Activated T-cell treated with anti-CD3 and anti-CD28 coated beads for 4 hours (primary cell): ENCODE results near the gene CREG2.
"Not testable (repeated sequence)": the region's sequence is repeated elsewhere in the genome, so short reads cannot be mapped to it uniquely, and the experiment has no call there.

Experiments
- DNase-seq: peaks from one replicate; pipeline ENCODE4 v3.0.0-alpha.2; 2020

The CREG2 gene

GRCh38 chr2:101369100-101369499 lies 18.2 kb downstream of the CREG2 start:
- no peak for DNase-seq

- no peak for DNase-seq
Observed at GRCh38 chr2:101368376-101368775, 18.9 kb downstream of the CREG2 start.

GRCh38 chr2:101367508-101367907 lies 19.8 kb downstream of the CREG2 start:
- DNase-seq: no peak

- DNase-seq: no peak
Observed at GRCh38 chr2:101364878-101365277, 22.4 kb downstream of the CREG2 start.

- no peak for DNase-seq
Observed at GRCh38 chr2:101362777-101363176, 24.5 kb downstream of the CREG2 start.

GRCh38 chr2:101362316-101362715 lies 25.0 kb downstream of the CREG2 start:
- DNase-seq: no peak

GRCh38 chr2:101361522-101361921 lies 25.8 kb downstream of the CREG2 start:
- DNase-seq: no peak

- no peak for DNase-seq
Observed at GRCh38 chr2:101361121-101361520, 26.2 kb downstream of the CREG2 start.

GRCh38 chr2:101360232-101360631 lies 27.1 kb downstream of the CREG2 start:
- DNase-seq: no peak

- DNase-seq: no peak
Observed at GRCh38 chr2:101359410-101359954, 27.8 kb downstream of the CREG2 start.

GRCh38 chr2:101357376-101357775 lies 29.9 kb downstream of the CREG2 start:
- no peak for DNase-seq

- DNase-seq: no peak
Observed at GRCh38 chr2:101356521-101356920, 30.8 kb downstream of the CREG2 start.

- no peak for DNase-seq
Observed at GRCh38 chr2:101356055-101356454, 31.2 kb downstream of the CREG2 start.

- no peak for DNase-seq
Observed at GRCh38 chr2:101355401-101356054, 31.8 kb downstream of the CREG2 start.

GRCh38 chr2:101354420-101355311 lies 32.6 kb downstream of the CREG2 start:
- no peak for DNase-seq

- not testable (repeated sequence) for DNase-seq
Observed at GRCh38 chr2:101352631-101353030, 34.7 kb downstream of the CREG2 start.

GRCh38 chr2:101351207-101351606 lies 36.1 kb downstream of the CREG2 start:
- no peak for DNase-seq

- no peak for DNase-seq
Observed at GRCh38 chr2:101349893-101350662, 37.2 kb downstream of the CREG2 start.

- DNase-seq: no peak
Observed at GRCh38 chr2:101348883-101349282, 38.4 kb downstream of the CREG2 start.

GRCh38 chr2:101346909-101347308 lies 40.4 kb downstream of the CREG2 start:
- DNase-seq: no peak

GRCh38 chr2:101344137-101344536 lies 43.2 kb downstream of the CREG2 start:
- no peak for DNase-seq

- no peak for DNase-seq
Observed at GRCh38 chr2:101342625-101343008, 44.7 kb downstream of the CREG2 start.
